NCI-H2081 (cell line): ENCODE results near the gene TJP1.
"Not testable (repeated sequence)": the region's sequence is repeated elsewhere in the genome, so short reads cannot be mapped to it uniquely, and the experiment has no call there.

Experiments used
- DNase-seq, 2 experiments: peaks; one replicate each; lab custom pipeline; 2025; lab: John Stamatoyannopoulos, UW

Gene TJP1

GRCh38 chr15:29681166-29681845 lies 141.0 kb downstream of the TJP1 start:
- DNase-seq, result no peak

- no peak for DNase-seq
These were observed 141.7 kb downstream of the TJP1 start for GRCh38 chr15:29680465-29681165.

GRCh38 chr15:29678504-29679034 lies 143.7 kb downstream of the TJP1 start:
- no peak for DNase-seq

GRCh38 chr15:29677871-29678461 lies 144.3 kb downstream of the TJP1 start:
- DNase-seq, result peak; percentile 51 to 87

GRCh38 chr15:29677455-29677854 lies 144.8 kb downstream of the TJP1 start:
- DNase-seq, result no peak

- no peak for DNase-seq
These were observed 145.3 kb downstream of the TJP1 start for GRCh38 chr15:29676961-29677402.

- DNase-seq, result not testable (repeated sequence)
These were observed 145.8 kb downstream of the TJP1 start for GRCh38 chr15:29676374-29676960.

- DNase-seq, result no peak
These were observed 146.4 kb downstream of the TJP1 start for GRCh38 chr15:29675791-29676301.

- DNase-seq, result no peak
These were observed 147.4 kb downstream of the TJP1 start for GRCh38 chr15:29674661-29675533.

- DNase-seq, result no peak
These were observed 149.1 kb downstream of the TJP1 start for GRCh38 chr15:29672923-29673809.

- DNase-seq, result no peak
These were observed 149.8 kb downstream of the TJP1 start for GRCh38 chr15:29672446-29672845.

- not testable (repeated sequence) for DNase-seq
These were observed 150.2 kb downstream of the TJP1 start for GRCh38 chr15:29672046-29672445.

GRCh38 chr15:29670998-29671981 lies 151.0 kb downstream of the TJP1 start:
- peak in 1 of 2 experiments; percentile 38 for DNase-seq

GRCh38 chr15:29670266-29670665 lies 152.0 kb downstream of the TJP1 start:
- no peak for DNase-seq

GRCh38 chr15:29669823-29670222 lies 152.4 kb downstream of the TJP1 start:
- no peak for DNase-seq

- DNase-seq, result peak; percentile 52 to 64
These were observed 154.1 kb downstream of the TJP1 start for GRCh38 chr15:29668120-29668602.

- DNase-seq, result no peak
These were observed 156.0 kb downstream of the TJP1 start for GRCh38 chr15:29666241-29666640.

GRCh38 chr15:29665444-29666003 lies 156.7 kb downstream of the TJP1 start:
- no peak for DNase-seq
